GM13977 (cell line): ENCODE results near the gene CIT.

Source experiments
- DNase-seq: peaks from one replicate; pipeline ENCODE4 v3.0.0; 2012; ENCODE audit warnings: low spot score
- CTCF ChIP-seq: IDR thresholded peaks from 2 replicates; pipeline ENCODE4 v1.5.1; 2012; ENCODE audit warnings: mild to moderate bottlenecking, control low read depth; ENCODE audit not compliant: insufficient read depth; ENCODE audit errors: extremely low read depth, missing control alignments
- in situ Hi-C: fragments of 300-500 bp; cut with MboI; formaldehyde crosslinking; loops from one replicate; pipeline ENCODE4 v1.12.0; 2022; ENCODE audit warnings: low sequenced_read_pairs, low pct_unique_long_range_greater_than_20kb, mixed read lengths, inconsistent platforms; ENCODE audit not compliant: unreplicated experiment

The CIT gene

GRCh38 chr12:119642986-119643385, 234.1 kb downstream of the CIT start:
- in situ Hi-C loops = no loop called here
- no peak for DNase-seq
- TF ChIP-seq CTCF = peak; percentile 25
